GM18909 (cell line): ENCODE data around the gene NAP1L1.
"Not testable (repeated sequence)": the region's sequence is repeated elsewhere in the genome, so short reads cannot be mapped to it uniquely, and the experiment has no call there.

Experiments
- ATAC-seq: cut with Tn5 transposase; IDR thresholded peaks from one replicate; pipeline ENCODE4 v1.9.1; 2021; ENCODE audit warnings: mild to moderate bottlenecking; ENCODE audit not compliant: unreplicated experiment, poor library complexity

NAP1L1 gene

DNA sequence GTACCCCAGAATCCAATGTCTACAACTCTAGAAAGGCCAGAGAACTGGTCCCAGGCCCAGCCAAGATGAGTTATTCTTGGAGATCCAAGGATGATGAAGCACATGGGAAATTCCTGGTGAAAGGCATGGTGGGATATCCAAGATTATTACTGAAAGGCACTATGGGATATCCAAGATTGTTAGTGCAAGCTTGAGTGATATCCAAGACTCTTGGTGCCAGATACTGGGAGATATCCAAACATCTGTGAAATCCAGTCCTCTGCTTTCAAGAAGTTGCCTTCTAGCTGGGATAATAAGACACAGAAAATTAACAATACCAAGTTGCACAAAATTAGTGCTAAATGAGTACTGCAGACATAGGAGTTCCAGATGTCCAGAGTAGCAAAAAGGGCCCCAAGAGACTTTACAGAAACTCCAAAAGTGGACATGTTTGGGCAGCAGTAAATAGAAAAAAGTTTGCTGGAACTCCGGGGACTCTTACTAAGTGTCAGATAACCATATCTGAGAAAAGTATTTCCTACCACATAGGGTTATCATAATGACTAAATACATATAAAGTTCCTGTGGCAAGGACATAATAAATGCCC lies 87.5 kb downstream of the NAP1L1 start:
- ATAC-seq = no peak

DNA sequence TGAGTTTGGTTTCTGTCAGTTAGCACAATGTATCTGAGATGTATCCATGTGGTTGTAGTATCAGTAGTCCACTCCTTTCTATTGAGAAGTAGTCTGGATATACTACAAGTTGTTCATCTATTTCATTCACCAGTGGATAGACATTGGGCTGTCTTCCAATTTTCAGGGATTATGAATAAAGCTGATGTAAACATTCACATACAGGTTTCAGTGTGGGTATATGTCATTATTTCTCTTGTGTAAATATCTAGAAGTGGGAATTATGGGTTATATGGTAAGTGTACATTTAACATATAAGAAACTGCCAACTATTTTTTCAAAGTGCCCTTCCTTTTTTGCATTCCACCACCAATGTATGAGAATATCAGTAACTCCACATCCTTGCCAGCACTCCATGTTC lies 88.8 kb downstream of the NAP1L1 start:
- ATAC-seq = no peak

DNA sequence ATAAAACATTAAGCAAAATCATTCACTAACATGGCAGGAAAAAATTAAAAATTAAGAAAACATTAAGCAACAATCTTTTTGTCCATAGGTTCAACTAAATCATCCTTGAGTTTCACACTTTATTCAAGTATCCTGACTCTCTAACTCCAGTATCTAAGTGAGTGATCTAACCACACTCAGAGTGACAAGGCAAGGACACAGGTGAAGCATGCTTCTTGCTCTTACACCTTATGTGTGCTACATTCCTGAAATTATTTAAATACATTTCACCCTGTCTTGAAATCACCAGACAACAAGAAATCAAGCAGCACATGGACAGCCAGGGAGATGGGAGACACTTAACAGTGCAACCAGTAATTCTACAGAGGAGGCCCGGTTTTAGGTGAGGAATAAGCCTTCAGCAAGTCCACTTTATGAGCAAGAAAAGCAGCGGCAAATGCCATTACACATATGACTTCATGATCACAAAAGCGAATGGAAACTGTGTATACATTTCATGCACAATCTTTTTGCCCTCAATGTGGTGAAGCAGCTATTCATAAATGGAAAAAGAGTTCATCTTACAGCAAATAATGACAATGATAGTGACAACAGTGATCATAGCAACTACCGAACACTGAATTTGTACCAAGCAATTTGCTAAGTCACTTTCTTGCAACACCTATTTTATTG lies 90.3 kb downstream of the NAP1L1 start:
- no peak for ATAC-seq

DNA sequence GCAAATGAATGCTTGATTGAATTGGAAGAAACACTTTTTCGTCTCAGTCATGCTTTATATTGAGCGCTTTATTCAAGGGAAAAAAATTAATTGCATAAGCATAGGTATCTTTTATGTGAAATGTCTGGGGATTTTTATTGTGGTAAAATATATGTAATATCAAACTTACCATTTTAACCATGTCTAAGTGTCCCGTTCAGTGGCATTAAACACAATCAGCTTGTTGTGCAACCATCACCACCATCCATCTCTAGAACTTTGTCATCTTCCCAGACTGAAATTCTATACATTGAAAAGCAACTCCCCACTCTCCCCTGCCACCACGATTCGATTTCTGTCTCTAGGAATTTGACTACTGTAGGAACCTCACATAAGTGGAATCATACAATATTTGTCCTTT lies 92.7 kb downstream of the NAP1L1 start:
- ATAC-seq = no peak

DNA sequence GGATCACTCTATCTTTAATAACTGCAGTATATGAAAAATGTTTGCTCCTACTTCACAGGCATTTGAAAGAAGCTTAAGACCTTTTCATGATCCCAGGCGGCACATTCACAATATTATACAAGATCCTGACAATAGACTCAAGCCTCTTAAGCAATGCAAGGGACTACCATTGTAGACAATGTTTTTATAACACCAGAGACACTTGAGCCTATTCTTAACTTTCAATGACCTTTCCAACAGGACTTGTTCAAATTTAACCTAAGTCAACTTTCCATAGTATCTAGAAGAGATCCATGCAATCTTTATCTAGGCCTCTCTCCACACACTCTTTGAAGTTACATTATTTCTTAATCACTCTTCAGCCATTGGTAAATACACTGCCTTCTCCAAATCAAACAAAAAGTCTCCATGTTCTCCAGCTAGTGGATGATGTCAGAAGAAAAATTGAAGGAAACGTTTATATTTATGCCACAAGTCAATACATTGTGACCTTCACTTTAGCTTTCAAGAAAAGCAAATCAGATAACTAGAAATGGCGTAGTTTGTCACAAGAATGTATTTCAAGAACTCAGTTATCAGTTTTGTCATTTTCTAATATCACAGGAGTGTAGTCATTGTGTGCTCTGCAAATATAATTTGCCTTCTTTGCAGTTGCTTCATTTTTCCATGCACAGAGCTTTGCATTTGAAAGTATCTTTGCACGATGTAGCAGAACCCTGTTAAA lies 94.1 kb downstream of the NAP1L1 start:
- ATAC-seq = no peak

DNA sequence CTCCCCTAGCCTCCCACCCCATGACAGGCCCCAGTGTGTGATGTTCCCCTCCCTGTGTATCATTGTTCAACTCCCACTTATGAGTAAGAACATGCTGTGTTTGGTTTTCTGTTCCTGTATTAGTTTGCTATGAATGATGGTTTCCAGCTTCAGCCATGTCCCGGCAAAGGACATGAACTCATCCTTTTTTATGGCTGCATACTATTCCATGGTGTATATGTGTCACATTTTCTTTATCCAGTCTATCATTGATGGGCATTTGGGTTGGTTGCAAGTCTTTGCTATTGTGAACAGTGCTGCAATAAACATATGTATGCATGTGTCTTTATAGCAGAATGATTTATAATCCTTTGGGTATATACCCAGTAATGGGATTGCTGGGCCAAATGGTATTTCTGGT lies 96.8 kb downstream of the NAP1L1 start:
- not testable (repeated sequence) for ATAC-seq
